GM18861 (cell line): ENCODE measurements around the gene TEAD4.

Experiments
- ATAC-seq: cut with Tn5 transposase; IDR thresholded peaks from one replicate; pipeline ENCODE4 v1.9.1; 2021; ENCODE audit not compliant: unreplicated experiment

The TEAD4 gene

GRCh38 chr12:3028108-3028507, 68.9 kb downstream of the TEAD4 start:
- no peak for ATAC-seq

GRCh38 chr12:3030821-3031429, 71.7 kb downstream of the TEAD4 start:
- ATAC-seq = no peak

GRCh38 chr12:3032161-3032560, 73.0 kb downstream of the TEAD4 start:
- no peak for ATAC-seq

DNA sequence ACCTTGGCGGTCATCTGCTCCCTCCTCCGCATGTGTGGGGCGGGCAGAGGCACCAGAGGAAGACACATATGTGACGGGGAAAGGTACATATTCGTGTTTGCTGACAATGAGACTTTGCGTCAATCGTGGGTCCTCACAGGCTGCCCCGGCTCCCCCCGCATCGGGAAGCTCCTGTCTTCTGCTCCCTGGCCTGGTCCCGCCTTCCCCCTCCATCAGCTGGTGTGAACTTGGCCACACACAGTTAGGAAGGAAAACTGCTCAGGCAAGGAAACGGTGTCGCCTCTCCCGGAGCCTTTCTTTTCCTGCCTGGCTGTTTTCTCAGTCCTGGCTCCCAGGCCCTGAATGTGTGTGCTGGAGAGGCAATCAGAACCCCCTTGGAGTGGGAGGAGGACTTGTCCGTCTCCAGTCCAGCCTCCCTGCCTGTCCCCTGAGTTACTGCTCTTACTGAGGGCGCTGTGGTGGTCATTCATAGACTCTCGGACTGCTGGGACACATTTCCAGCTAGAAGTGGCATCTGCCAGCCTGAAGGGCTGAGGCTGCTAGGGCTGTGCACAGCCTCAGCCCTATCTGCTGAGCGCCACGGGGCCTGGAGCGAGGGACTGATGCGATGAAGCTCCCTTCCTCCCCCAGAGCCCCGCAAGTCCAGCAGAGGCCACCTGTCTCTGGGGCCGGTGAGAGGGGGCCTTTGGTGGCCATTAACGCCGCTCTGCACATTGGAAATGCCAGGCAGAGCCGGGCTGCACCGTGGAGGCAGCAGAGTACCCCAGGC, 73.8 kb downstream of the TEAD4 start:
- ATAC-seq = no peak

DNA sequence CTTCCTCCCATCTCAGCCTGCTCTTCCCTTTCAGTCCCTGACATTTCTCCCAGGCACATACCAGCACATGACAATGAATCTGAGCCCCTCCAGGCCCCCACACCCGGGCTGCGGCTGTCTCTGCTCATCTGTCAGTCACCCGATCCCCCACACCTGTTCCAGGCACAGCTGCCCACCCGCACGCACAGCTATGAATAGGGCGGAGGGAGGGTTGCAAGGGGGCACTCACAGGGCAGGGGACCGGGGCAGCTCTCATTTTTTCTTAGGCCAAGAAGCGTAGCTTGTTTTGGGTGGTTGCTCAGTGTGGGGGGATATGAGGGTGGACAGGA, 74.3 kb downstream of the TEAD4 start:
- ATAC-seq = no peak

DNA sequence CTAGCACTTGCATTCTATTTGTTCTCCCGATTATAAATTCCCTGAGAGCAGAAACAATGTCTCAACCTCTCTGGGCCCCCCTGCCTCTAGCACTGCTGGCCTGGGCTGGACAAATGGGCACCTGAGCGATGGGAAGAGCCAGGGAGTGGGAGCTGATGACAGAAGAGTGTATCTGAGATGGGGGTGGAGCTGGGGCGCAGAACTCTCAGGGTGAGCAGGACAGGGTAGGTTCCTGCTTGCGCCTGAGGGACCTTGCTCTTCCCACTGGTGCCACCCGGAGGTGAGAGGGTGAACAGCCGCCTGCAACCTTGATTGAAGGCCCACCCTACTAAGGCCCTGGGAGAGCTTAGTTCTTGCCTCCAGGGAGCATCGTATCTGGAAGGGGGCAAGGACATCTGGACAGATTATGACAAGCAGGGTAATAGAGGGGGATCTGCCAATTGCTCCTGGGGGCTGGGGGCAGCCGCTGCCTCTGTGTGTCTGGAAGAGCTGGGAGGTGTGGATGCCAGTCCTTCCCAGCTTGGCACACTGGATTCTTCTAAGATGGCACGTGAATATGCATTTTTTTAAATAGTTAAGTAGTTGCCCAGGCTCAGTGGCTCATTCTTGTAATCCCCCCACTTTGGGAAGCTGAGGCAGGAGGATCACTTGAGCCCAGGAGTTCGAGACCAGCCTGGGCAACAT, 75.0 kb downstream of the TEAD4 start:
- peak; percentile 68 for ATAC-seq

DNA sequence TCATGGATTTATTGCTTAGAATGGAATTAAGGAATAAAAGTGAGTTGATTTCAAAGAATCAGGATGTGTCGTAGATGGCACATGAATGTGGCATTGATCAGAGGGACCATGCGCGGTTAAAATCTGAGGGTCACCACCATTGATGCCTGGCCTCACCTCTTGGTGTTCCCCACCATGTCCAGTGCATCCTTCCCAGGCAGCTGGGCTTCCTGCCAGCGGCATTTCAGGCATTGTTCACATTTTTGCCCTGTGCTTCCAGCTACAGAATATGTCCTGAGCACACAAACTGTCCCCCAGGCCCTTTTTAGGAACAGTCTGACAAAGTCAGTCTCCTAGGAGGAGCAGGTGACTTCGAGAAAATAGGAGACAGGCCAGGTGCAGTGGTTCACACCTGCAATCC, 76.0 kb downstream of the TEAD4 start:
- ATAC-seq = no peak

DNA sequence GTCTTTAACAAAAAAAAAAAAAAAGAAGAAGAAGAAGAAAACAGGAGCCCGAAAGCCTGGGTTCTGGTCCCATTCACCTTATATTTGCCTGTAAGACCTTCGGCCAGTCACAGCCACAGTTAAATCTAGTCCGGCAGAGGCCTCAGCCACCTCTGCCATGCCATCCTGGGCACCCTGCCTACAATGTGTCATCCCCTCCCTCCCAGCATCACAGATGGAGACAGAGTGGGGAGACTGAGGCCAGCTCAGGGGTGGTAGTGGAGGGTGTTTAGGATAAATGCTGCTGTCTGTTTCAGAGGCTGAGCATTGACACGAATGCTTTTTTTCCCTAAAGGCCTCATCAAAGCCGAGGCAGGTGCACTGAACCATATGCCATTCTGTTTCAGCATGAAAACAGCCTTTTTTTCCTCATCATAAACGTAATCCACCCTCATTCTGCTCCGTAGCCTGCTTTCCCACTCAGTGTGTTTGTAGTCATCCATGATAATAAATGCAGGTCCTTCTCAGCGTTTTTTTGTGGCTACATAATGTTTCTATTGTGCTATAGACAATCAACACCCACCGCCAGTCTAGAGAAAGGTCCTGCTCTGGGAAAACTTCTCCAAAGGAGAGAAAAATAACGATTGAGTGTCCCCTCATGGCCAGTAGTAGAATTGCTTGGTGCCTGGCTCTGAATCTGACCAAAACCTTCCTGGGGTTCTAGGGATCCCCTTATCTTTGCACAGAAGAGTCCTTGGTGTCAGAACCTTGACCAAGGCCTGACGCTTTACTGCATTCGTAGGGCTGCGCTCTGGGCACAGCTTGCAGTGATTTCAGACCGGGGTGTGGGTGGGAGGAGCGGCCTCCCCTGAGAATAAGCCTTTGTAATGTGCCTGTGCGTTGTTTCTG, 76.9 kb downstream of the TEAD4 start:
- no peak for ATAC-seq

DNA sequence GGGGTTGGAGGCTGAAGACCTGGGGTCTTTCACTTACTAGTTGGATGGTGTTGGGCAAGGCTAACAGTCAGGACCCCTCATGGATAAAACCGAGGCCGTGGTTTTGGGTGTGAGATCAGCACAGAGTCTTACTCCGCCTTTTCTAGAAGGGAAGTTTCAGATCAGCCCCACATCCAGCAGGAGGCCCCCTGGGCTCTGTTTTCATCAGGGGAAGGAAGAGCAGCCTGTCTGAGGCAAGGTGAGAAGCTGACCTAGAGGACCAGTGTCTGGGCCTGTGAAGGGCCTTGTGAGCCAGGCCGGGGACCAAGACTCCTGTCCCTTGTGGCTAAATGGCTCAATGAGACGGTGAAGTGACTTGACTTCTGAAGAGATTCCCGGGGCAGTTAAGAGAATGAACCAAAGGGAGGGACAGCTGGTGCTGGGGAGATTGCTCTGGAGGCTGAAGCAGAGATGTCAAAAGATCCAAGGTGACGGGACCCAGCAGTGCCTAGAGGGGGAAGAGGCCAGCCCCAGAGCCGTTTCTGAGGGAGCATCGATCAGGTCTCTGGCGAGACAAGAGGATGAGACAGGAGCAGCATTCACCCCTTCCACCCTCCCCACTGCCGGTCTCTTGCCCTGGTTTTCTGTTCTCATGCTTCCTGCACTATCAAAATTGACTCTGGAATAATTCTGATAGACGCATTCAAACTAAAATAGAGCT, 77.9 kb downstream of the TEAD4 start:
- no peak for ATAC-seq

DNA sequence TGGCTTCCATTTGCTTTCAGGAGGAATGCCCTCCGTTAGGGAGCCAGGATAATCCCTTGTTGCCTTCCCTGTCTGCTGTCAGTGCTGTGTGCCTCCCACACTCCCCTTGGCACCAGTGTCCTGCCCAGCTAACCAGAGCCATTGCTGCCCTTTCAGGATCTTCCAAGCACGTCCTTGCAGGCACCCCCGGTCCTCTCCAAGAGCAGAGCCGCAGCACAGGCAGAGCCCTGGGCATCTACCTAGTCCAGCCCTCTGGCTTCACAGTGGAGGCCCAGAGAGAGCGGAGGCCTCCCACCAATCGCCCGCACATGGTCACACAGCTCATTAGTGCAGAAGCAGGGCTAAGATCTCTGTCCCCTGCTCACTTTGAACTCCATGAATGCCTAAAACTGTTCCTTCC, 79.0 kb downstream of the TEAD4 start:
- no peak for ATAC-seq

- ATAC-seq = no peak
Measured at GRCh38 chr12:3038926-3039510, 79.8 kb downstream of the TEAD4 start.

- no peak for ATAC-seq
Measured at GRCh38 chr12:3040026-3040656, 80.9 kb downstream of the TEAD4 start.

GRCh38 chr12:3040663-3041544, 81.7 kb downstream of the TEAD4 start:
- no peak for ATAC-seq

- peak; percentile 68 for ATAC-seq
Measured at GRCh38 chr12:3041558-3042164, 82.5 kb downstream of the TEAD4 start.

- ATAC-seq = peak; percentile 42
Measured at GRCh38 chr12:3042394-3042793, 83.2 kb downstream of the TEAD4 start.

DNA sequence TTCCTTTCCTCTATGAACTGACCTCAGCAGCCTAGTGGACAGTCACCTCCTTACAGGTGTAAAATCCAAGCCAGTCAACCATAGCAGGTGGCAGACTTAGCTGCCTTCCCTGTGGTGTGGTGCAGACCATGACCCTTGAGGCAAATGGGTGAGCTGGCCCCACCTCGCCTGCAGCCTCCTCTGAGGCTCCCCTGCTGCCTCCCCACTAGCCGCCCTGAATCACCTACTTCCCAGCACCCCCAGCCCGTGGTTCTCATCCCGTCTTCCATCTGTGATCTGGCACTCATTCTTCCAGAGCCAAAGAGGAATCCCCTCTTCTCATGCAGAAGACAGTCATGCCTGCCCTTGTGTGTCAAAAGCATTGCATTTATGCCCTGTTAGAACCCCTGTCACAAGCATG, 83.6 kb downstream of the TEAD4 start:
- ATAC-seq = no peak

DNA sequence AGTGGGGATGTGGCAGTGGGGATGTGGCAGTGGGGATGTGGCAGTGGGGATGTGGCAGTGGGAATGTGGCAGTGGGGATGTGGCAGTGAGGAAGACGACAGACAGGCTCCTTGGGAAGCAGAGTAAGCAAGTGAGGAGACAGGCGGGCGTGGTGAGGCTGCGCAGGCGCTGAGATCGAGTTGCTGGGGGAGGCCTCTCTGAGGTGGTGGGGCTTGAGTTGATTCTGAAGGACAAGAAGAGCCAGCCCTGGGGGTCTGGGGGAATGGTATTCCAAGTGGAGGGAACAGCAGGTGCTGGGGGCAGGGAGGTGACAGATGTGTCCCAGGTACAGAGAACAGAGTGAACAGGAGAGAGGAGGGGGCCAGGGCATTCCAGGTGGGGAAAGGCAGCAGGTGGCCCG, 84.2 kb downstream of the TEAD4 start:
- no peak for ATAC-seq

GRCh38 chr12:3044141-3044630, 85.0 kb downstream of the TEAD4 start:
- ATAC-seq = no peak
